Sciatic nerve (tissue), 2 donors: ENCODE results near the gene OR52W1. TPM values are rescaled to one million over a fixed set of nuclear protein-coding genes. Genes with fewer than 3 reads are reported as not detected.
"Not testable (repeated sequence)": the region's sequence is repeated elsewhere in the genome, so short reads cannot be mapped to it uniquely, and the experiment has no call there.

Experiments
- ATAC-seq: fragments of 200-7000 bp; cut with Tn5 transposase; one replicate; pipeline ENCODE4 v1.9.1; 2020; ENCODE audit warnings: mild to moderate bottlenecking, moderate library complexity
- DNase-seq: peaks from one replicate; pipeline ENCODE4 v3.0.0-alpha.2; 2020; ENCODE audit warnings: low spot score
- intact Hi-C: fragments of 100-400 bp; cut with DNase I; formaldehyde crosslinking; loops from one replicate; pipeline ENCODE4 v1.14.2; 2022
- total RNA-seq: library from RNA; stranded (reverse); fragmentation: NEBNext Ultra II Directional; extraction: Animal tissue kit (Norgen Biotek cat#: 25700); gene quantifications from one replicate; pipeline ENCODE4 v1.2.1, GENCODE V29; 2021
- donor health status: DM: no; HTN: no; CAD: no.
- donor health status: DM: no; HTN: no; CAD: no.

The OR52W1 gene
- total RNA-seq, 1 donor from 2014 or later = not detected

- ATAC-seq = no peak
- no peak for DNase-seq
- intact Hi-C loops = no loop called here
Measured at GRCh38 chr11:6245536-6245935, 46.5 kb downstream of the OR52W1 start.

GRCh38 chr11:6248248-6248647 lies 49.2 kb downstream of the OR52W1 start:
- DNase-seq (no peak), ATAC-seq (no peak)
- intact Hi-C loops = no loop called here

GRCh38 chr11:6248897-6249296 lies 49.9 kb downstream of the OR52W1 start:
- ATAC-seq, DNase-seq, intact Hi-C loops: not testable (repeated sequence)

Other genes with a start within 250 kb of the OR52W1 start
- gene OR56A5, start 230.7 kb upstream of the OR52W1 start, total RNA-seq = not detected
- not detected for gene OR52L1, start 212.2 kb upstream of the OR52W1 start, total RNA-seq
- 0.09 TPM for gene OR56A4, start 192.3 kb upstream of the OR52W1 start, total RNA-seq
- 0.13 TPM for gene OR56A1, start 168.5 kb upstream of the OR52W1 start, total RNA-seq
- gene OR56B4, start 91.5 kb upstream of the OR52W1 start, total RNA-seq = not detected
- not detected for gene OR52B2, start 28.9 kb upstream of the OR52W1 start, total RNA-seq
- gene C11orf42, start 6.3 kb downstream of the OR52W1 start, total RNA-seq = not detected
- 36.8 TPM for gene FHIP1B, start 35.4 kb downstream of the OR52W1 start, total RNA-seq
- 0.31 TPM for gene CNGA4, start 39.9 kb downstream of the OR52W1 start, total RNA-seq
- 1.1 TPM for gene CCKBR, start 60.6 kb downstream of the OR52W1 start, total RNA-seq
- 145 TPM for gene CAVIN3, start 121.3 kb downstream of the OR52W1 start, total RNA-seq
- gene SMPD1, start 191.2 kb downstream of the OR52W1 start, total RNA-seq = 32.3 TPM
- 65.5 TPM for gene APBB1, start 219.9 kb downstream of the OR52W1 start, total RNA-seq
- gene HPX, start 241.8 kb downstream of the OR52W1 start, total RNA-seq = 2.8 TPM